GM19025 (cell line): ENCODE results near the gene MTM1.

ENCODE experiments used
- ATAC-seq: cut with Tn5 transposase; IDR thresholded peaks from one replicate; pipeline ENCODE4 v1.9.1; 2021; ENCODE audit warnings: mild to moderate bottlenecking, low read depth, moderate library complexity; ENCODE audit not compliant: unreplicated experiment

The MTM1 gene

DNA sequence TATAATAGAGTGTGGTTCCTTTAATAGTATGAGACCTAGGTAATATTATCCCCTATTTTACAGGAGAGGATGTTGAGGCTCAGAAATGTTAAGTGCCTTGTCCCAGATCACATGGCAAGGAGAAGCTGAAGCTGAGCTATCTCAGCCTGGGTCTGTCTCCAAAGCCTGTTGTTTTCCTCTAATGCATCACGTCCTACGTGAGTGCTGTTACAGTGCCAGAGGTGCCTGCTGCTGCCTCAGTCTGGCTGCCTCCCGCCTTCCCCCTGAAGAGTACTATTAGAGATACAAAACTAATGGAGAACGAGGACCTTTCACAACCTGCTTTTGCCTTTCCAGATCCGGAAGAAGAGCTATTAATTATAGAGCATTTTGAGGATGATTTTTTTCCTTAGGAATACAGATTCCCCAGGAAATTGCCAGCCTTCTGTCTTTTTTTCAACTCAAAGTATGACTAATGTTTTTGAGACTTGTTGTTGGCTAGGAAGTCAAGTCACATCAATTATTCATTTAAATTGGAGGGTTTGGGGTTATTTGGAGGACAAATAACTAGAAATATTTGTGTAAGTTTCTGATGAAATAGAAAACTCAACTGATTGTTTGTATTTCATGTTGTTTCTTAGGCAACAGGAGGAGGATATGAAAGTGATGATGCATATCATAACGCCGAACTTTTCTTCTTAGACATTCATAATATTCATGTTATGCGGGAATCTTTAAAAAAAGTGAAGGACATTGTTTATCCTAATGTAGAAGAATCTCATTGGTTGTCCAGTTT is 80.9 kb downstream of the MTM1 start:
- ATAC-seq, result no peak

DNA sequence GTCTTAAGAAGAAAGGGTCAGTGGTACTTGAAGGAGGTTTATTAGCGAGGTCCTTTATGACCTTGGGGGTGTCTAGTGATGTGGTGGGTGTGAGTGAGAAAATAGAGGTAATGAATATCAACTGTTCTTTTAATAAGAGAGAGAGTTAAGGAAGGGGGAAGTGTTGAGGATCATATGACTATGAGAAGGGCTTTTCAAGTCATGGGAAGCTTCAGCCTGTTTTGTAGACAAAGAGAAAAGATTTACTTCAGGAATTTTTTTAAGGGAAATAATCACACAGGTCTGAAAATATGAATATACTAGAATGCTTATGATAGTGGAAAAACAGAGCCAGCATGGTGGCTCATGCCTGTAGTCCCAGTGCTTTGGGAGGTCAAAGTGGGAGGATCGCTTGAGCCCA is 83.5 kb downstream of the MTM1 start:
- ATAC-seq, result no peak

DNA sequence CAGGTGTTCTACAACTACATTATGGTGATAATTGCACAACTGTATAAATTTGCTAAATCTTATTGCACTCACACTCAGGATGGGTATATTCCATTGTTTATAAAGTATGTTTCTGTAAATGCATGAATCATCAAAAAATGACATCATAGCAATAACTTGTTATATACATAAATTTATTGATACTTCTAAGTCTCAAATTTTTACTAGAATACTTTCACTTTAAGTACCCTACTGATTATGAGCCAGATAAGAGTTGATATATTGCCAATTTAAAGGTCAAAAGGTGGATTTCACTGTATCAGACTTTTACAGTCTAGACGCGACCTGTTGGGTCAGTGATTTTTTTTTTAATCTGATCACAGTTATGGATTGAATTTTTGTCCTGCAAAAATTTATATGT is 87.4 kb downstream of the MTM1 start:
- ATAC-seq, result no peak

DNA sequence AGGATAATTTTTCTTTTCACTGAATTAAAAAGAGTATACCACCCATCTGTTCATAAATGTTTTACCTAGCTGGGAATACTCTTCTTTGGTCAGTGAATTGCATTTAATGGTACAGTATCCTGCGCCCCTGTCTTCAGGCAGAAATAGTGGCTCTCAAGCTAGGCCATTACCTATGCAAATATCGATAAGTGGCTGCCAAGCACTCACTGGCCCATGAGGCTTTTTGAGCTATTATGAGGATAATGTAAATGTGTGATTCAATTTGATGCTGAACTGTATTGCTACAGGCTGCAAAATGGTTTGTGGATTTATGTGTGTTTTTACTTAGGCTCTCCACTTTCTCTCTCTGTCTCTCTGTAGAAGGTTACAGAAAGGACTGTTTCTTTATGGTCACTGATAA is 94.7 kb downstream of the MTM1 start:
- ATAC-seq, result no peak

DNA sequence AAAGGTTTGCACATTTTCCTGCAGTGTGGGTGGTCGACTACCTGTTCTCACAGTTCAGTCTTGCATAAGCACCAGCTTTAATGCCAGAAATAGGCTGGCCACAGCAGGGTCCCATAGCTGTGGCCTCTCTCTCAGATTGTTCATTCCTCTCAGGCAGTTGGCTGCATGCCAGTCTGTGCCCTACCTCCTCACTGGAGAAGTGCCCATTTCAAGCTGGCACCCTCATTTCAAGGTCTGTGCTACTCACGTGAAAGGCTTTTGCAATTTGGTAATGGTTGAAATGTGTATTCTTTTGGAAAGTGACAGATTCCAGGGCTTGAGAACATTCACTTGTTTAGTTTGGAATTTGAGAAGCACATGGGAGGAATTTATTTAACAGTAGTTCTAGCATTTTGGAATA is 95.9 kb downstream of the MTM1 start:
- no peak for ATAC-seq

DNA sequence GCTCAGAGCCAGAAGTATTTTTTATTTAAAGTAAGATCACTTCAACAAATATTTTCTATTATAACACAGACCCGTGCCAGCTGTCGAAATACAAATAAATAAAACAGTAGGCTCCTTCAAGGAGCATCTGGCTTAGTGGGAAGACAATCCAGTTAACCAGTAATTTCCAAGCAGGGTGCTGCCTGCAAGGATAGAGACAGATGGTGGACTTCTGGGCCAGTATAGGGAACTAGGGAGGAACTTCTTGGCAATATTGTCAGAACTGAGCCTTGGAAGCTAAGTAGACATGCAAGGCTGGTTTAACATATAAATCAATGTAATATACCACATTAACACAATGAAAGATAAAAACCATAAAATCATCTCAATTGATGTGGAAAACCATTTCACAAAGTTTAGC is 107.8 kb downstream of the MTM1 start:
- ATAC-seq, result no peak

DNA sequence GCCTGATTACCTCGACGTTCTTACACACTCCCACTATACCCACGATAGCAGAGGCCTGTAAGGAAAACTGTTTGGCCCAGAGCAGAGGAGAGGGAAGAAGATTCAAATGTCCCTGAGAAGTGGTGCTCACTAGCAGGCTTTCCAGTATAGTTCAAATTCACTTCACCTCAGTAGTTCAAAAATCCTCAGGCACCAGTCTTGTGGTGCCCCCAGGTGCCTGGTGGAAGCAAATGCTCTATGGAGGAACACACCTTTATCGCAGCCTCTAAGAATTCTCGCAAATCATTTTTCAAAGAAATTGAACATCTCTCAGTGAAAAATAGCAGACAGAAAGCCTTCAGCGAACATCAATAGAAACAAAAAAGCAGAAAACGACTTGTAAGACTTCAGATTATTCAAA is 112.6 kb downstream of the MTM1 start:
- no peak for ATAC-seq

DNA sequence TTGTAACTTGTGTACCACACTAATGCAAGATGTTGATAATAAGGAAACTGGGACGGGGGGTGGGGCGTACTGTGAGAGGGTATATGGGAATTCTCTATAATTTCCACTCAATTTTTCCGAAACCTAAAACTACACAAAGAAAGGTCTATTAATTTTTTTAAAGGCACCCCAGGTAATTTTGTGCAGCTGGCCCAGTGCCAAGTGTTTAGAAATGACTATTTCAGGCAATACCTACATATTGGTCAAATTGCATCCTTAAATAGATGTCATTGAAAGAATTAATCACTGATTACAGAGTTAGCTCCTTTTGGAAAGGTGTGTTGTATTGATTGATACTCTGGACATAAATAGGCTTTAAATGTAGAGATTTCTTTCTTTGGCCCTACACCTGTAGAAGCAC is 114.7 kb downstream of the MTM1 start:
- no peak for ATAC-seq

DNA sequence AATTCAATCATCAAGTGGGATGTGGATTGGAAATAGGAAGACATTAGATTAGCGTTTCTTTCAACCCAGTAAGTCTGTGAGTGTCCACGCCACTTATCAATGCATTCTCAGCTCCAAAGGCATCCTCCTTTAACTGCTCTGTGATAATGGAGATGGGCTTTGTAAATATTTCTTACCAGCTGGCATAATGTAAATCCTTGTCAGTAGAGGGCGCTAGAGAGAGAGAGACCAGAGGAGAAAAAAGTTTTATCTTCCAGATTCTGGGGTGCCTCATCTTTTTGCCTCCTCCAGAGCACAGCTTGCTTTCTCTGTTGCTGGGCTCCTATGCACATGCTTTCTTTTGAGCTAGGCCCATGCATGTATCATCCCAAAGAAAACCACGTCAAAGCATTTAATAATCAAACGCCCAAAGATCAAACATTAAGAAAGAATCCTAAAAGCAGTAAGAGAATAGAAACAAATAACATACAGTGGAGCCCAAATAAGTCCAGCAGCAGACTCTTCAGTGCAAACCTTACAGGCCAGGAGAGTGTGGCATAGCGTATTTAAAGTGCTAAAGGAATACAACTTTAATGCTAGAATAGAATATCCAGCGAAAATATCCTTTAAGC is 115.2 kb downstream of the MTM1 start:
- no peak for ATAC-seq

DNA sequence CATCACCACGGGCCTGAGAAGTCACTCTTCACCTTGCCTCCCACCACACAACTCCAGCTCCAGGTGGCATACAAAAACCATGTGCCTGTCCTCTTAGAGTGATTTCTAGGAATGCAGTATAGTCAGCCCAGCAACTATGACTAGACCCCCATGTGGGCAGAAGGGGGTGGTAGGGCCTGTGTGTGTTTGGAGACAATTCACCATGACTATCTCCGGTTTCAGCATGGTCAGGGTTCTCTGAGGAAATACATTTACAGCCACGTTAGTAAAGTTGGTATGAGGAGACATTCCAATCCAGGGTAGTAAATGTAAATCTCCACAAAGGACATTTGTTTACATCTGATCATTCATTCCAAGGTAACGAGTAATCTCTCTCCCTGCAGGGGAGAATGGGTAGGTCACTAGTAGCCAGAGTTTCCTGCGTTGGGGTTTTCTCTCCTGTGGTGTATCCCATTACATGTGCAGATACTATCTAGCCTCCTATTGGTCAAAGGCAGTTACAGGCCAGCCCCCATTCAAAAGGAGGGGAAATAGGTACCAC is 120.6 kb downstream of the MTM1 start:
- no peak for ATAC-seq

DNA sequence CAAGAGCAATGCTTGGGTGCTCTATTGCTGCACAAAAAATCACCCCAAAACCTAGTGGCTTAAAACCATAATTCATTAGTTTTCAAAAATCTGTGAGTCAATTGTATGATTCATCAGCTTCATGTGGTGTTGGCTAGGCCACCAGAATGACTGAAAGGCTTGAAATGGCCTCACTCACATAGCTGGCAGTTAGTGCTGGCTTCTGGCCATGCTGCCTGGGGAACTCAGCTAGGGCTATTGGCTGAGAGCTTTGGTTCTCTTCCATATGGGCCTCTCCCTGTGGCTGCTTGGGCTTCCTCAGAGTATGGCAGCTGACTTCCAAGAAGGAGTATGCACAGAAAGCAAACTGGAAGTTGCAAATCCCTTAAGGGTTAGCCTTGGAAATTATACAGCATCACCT is 121.7 kb downstream of the MTM1 start:
- ATAC-seq, result no peak

DNA sequence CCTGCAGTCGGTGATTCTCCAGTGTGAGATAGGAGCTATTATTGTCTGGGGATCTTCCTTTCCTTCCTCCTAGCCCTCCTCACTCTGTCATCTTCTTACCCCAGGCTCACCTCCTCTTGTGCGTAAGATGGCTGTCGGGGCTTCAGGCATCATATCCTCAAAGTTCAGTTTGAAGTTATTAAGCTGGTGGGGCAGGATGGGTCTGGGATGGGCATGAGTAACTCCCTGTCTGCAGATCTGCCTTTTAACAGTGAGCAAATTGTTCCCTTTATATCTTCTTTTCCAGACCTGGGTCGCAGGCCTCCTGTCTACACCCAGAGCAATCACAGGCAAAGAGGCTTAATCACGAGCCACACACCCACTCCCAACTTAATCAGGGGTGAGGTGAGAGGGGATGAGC is 123.9 kb downstream of the MTM1 start:
- no peak for ATAC-seq

DNA sequence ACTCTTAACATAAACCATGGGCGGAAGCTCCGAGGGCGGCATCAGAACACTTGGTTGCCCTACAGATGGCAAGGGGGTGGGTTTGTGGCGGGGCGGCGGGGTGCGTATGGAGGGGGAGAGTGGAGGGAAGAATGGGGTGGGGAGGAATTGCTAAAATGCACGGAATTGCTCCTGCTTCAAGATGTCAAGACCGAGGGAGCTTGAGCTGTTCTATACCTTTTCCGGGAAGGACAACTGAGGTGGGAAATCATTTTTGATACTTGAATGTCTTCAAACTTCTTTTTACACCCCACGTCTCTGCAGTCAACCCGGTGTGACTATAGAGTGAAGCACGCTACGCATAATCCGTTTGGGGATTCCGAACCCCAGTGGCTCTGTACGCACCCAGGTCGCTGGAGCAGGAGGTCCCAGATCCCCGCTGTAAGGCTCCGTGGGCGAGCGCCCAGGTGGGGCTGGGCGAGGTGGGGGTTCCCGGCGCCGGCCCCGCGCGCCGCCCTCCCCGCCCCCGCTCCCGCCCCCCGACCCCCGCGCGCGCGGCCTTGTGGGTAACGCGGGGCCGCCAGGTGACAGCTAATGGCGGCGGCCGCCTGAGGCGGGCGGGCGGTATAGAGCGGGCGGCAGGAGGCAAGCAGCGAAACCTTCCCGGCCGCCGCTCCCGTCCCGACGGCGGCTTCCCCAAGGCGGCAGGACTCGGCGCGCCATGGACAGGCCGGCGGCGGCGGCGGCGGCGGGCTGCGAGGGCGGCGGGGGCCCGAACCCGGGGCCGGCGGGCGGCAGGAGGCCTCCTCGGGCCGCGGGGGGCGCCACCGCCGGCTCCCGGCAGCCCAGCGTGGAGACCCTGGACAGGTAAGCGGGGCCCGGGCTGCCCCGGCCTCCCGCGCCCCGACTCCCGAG is 124.7 kb downstream of the MTM1 start, which contains the start of gene MTMR1:
Gene MTMR1 (plus strand): TSS at position 566 of the 894 bp plus-strand sequence. CDS start 135 bp downstream, at position 701.
- ATAC-seq, result peak; percentile 56

DNA sequence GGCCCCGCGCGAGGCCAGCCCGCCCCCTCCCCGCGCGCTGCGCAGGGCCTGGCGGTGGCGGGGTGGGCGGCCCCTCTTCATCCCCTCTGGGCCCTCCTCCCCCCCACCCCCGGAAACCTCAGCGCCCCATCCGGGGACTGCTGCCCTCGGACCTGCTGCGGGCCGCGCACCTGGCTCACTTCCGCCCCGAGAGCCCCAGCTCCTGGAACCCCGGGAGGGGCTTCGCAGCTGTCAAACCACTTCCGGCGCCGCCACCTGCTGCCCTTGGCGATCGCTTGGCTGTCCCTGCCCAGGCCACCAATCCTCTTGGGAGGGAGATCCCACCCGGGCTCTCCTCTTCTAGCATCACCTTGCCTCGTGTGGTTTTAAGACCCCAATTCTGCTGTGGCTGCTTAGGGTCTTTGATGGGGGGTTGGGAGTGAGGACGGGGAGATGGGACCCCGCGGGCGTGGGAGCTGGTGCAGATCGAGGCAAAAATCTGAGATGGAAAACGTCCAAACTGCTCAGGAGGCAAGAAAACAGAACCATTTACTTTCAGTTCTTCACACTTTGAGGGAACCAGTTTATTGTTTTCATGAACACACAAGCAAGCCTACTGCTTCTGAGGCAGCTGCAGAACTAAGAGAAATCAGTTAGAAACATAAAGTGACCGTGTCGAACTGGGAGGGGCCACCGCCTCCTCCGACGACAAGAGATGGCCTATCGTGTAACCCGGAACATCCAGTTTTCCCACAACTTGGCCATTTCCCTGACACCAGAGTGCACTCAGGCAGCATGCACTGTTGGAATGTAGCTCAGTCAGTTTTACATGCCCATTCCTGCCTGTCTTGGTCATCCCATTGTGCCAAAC is 125.5 kb downstream of the MTM1 start:
- ATAC-seq, result peak; percentile 70

DNA sequence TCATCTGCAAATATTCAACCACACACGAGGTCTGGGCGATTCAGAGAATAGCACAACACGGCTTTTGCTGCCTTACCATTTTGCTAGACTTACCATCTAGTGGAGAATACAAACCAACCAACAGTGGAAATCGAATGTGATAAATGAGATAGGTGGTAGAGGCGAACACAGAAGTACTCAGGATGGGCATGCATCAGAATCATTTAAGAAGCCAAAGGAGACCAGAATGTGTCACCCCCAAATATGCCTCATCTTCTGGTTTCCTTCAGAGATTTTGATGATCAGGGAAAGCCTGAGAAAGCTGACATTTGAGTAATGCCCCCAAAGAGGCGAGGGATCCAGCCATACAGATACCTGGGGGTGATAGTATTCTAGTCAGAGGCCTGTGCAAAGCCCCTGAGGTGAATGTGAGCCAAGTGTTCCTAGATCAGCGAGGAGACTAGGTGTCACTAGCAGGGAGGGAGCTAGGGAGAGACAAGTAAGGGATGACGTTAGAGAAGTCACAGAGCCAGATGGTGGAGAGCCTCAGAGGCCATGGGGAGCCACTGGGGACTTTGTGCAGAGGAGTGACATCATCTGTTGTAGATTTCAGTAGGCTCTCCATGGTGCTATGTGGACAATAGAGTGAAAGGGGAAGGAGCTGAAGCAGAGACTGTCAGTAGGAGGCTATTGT is 126.5 kb downstream of the MTM1 start:
- no peak for ATAC-seq

DNA sequence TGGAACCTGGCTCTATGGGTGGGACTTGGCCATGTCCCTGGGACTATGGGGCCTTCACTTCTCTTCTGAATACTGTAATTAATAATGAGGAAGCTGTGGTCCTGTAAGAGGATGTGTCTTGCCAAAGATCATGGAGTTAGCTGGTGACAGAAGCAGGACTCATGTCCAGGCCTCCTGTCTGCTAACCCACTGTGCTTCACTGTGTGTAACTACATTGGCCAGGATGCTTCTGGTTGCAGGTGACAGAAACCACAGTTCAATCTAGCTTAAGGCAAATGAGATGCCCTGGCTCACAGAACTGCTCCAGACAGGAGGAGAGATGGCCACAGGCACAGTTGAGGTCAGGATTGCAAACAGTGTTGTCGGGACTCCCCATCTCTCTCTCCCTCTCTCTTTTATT is 127.9 kb downstream of the MTM1 start:
- no peak for ATAC-seq

DNA sequence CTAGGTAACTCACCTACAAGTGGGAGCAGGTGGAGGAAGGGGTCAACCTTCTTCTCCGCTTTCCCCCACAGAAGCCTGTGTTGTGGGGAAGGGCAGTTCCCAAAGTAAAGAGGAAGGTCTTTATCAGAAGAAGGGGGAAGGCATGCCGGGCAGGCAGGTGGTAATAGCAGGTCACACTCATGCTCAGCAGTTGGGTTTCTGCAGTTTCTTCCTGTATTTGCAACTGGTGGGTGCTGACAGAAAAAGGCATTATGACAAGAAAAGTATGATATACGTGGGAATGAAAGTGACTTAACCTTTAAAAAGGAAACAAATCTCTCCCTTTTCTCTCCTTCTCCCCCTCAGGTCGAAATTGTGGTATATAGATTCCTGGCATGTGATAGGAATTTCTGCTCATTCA is 128.4 kb downstream of the MTM1 start:
- ATAC-seq, result no peak

DNA sequence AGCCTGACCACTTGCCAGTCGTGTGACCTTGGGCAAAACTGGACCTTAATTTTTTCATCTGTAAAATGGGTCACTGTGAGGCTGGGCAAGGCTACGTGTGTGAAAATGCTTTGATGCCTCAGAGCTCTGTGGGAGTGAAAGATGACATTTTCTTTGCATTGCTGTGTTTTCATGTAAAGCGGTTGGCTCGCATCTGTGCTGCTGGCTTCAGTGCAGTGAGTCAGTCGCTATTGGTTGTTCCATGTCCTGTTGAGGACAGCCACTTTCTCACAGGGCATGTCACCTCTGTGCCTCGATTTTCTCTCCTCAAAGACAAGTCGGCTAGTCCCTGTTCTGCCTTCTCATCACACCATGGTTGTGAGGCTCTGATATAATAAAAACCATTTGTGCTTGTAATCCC is 129.2 kb downstream of the MTM1 start:
- no peak for ATAC-seq

DNA sequence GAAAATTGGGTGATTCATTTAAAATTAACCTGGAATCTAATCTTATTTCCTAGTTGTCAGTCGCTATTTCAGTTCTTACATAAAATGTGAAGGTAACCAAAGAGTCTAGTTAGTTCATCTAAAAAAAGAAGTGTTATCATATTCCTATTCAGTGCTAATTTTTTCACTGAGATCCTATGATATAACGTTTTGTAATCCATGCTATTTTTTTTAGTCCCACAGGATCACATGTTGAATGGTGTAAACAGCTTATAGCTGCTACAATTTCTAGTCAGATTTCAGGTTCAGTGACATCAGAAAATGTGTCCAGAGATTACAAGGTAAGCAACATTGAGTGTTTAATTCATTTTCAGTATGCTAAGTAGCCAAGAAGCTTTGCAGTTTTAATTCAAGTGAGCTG is 130.6 kb downstream of the MTM1 start:
- ATAC-seq, result no peak

DNA sequence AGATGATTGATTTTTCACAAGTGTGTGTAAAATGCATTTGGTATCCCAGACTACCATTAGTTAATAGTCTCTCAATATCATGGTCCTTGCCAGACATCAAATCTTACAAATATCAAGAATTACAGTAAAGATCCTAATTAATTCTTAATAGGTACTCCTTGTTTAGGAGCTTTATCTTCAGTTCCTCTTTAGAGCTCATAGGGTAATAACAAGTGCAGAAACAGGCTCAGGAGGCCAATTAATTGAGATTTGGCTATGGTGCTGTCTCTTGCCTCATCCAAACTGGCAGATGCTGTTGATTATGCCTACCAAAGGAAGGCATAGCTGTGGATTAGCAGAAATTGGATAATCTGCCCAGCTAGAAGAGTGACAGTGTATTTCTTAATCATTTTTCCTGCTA is 131.7 kb downstream of the MTM1 start:
- ATAC-seq, result no peak
